HUES64 (cell line): Measurements from ENCODE around the gene UBXN7. TPM values are rescaled to one million over a fixed set of nuclear protein-coding genes. Genes with fewer than 3 reads are reported as not detected.
A peak's percentile ranks its signal among the peaks of the same experiment; 100 is the strongest.
"Not testable (repeated sequence)": the region's sequence is repeated elsewhere in the genome, so short reads cannot be mapped to it uniquely, and the experiment has no call there.

Experiments used
- H3K27ac ChIP-seq: 2 replicates; pipeline ENCODE4 v1.7.0; 2013; ENCODE audit warnings: low read depth, low read length, inconsistent platforms
- H3K27me3 ChIP-seq: 2 replicates; pipeline ENCODE4 v1.6.1; 2013; ENCODE audit warnings: mild to moderate bottlenecking, low read length; ENCODE audit not compliant: insufficient read depth
- H3K36me3 ChIP-seq: 2 replicates; pipeline ENCODE4 v1.6.1; 2013; ENCODE audit warnings: mild to moderate bottlenecking, low read length; ENCODE audit not compliant: insufficient read depth
- H3K4me1 ChIP-seq: 2 replicates; pipeline ENCODE4 v1.6.1; 2013; ENCODE audit warnings: mild to moderate bottlenecking, low read length, moderate library complexity; ENCODE audit not compliant: insufficient read depth
- H3K4me3 ChIP-seq: 2 replicates; pipeline ENCODE4 v1.5.1; 2013; ENCODE audit warnings: mild to moderate bottlenecking, low read length, moderate library complexity
- H3K9ac ChIP-seq: 2 replicates; pipeline ENCODE4 v1.6.1; 2013; ENCODE audit warnings: mild to moderate bottlenecking, low read depth, low read length
- H3K9me3 ChIP-seq: 2 replicates; pipeline ENCODE4 v1.6.1; 2013; ENCODE audit warnings: low read depth, low read length; ENCODE audit not compliant: insufficient read depth
- WGBS: fragments of 150-250, 120-280 bp; methylation state at CpG from one replicate; pipeline ENCODE4 v1.1.7; 2013; ENCODE audit warnings: missing lambda C conversion rate; 5-methylcytosine and 5-hydroxymethylcytosine counted together
- polyA plus RNA-seq, 2 experiments: library from polyadenylated mRNA; stranded (reverse); fragments of 50-300 nt; gene quantifications; one replicate each; pipeline ENCODE4 v1.2.3, GENCODE V29; 2013

UBXN7 gene, protein sequence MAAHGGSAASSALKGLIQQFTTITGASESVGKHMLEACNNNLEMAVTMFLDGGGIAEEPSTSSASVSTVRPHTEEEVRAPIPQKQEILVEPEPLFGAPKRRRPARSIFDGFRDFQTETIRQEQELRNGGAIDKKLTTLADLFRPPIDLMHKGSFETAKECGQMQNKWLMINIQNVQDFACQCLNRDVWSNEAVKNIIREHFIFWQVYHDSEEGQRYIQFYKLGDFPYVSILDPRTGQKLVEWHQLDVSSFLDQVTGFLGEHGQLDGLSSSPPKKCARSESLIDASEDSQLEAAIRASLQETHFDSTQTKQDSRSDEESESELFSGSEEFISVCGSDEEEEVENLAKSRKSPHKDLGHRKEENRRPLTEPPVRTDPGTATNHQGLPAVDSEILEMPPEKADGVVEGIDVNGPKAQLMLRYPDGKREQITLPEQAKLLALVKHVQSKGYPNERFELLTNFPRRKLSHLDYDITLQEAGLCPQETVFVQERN
- polyA plus RNA-seq (2013, experiment 1 of 2), result 19.5 TPM
- 22.2 TPM for polyA plus RNA-seq (2013, experiment 2 of 2)

DNA sequence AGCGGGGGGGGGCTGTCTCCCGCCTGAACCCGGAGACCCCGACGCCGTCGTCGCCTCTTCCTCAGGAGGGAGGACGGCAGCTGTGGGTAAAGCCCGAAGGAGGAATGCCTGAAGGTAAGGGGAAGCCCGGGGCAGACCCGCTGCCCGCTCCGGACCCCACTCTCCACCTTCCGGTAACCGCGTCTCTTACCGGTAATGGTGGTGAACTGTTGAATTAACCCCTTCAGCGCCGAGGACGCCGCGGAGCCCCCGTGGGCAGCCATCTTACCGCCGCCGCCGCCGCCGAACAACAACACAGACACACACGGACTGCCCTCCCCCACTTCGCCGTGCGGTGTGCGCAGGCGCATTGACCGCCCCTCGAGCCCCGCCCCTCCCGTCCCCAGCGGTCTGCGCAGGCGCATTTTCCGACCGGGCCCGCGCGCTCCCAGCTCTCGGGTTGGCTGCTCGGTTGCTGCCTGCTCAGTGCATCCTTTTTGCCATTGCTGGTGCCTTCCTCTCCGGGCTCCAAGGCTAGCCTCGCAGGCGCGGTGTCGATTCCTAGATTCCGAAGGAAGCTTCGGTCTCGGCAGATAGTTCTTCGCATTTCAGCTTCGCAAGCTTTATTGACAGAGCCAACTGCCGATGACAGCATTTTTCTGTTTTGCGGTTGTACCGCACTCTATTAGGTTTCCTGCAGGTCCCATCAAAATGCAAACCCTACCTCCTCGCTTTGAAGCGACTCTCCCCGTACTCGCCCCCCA is at the start of gene UBXN7:
Gene UBXN7 (minus strand): TSS at position 291 of the 743 bp plus-strand sequence. CDS start 28 bp downstream, at position 263.
- Histone ChIP-seq H3K36me3 (peaks cover 6% of the 10 kb centered on the region), H3K27ac (peak within 1 kb of the TSS; percentile 96)
- WGBS, result under 1% methylated on average over 61 of the region's 67 CpGs

DNA sequence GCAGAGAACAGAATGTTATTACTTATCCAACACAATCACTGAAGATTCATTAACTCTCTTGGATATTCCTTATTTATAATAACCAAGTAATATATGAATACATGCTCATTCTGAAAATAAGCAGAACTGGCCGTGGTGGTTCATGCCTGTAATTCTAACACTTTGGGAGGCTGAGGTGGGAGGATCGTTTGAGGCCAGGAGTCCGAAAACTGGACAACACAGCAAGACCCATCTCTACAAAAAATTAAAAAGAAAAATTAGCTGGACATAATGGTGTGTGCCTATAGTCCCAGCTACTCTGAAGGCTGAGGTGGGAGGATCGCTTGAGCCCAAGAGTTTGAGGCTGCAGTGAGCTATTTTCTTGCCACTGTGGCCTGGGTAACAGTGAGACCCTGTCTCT is 45.5 kb upstream of the UBXN7 start:
- H3K36me3 ChIP-seq, result peaks cover 77% of the 10 kb centered on the region
- 96% methylated on average over 1 of the region's 4 CpGs for WGBS
- no peaks in the 10 kb centered on the region for H3K9me3 ChIP-seq

More for the DNA sequence above, at the start of gene UBXN7:
- peak within 1 kb of the TSS; percentile 88 for H3K9ac ChIP-seq
- 0 out of 2 replicates have a peak, but pooled peaks cover 3% of the 10 kb centered on the region for H3K4me1 ChIP-seq
- H3K9me3 ChIP-seq, result no peaks in the 10 kb centered on the region
- peak within 1 kb of the TSS; percentile 98 for H3K4me3 ChIP-seq
- H3K27me3 ChIP-seq, result no peaks in the 10 kb centered on the region

DNA sequence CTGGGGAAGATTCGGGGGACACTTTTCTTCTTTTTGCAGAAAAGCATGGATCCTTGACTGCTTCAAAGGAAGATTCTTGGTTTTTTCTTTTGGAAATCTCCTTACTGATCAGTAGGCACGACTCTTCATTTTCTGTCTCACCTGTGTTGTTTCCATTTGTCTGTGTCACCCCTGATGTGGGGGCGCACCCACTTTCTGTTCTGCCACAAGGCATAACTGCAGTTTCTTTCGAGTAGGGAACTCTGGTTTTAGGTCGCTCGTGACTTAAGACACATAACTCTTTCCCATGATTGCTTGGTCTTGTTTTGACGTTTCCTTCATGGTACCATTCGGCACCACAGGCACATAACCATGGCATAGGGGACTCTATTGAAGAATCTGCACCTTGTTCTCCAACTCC is 40.1 kb upstream of the UBXN7 start:
- peaks cover 70% of the 10 kb centered on the region for H3K36me3 ChIP-seq
- no peaks in the 10 kb centered on the region for H3K4me1 ChIP-seq
- 95% methylated on average over 8 of the region's 8 CpGs for WGBS
- H3K27ac ChIP-seq, result no peak overlapping the region
- no peak overlapping the region for H3K9ac ChIP-seq
- H3K9me3 ChIP-seq, result no peaks in the 10 kb centered on the region
- H3K27me3 ChIP-seq, result no peaks in the 10 kb centered on the region
- H3K4me3 ChIP-seq, result no peak overlapping the region

More for the DNA sequence above, 45.5 kb upstream of the UBXN7 start:
- H3K9ac ChIP-seq, result no peak overlapping the region
- no peak overlapping the region for H3K4me3 ChIP-seq
- no peaks in the 10 kb centered on the region for H3K4me1 ChIP-seq
- no peaks in the 10 kb centered on the region for H3K27me3 ChIP-seq
- no peak overlapping the region for H3K27ac ChIP-seq

DNA sequence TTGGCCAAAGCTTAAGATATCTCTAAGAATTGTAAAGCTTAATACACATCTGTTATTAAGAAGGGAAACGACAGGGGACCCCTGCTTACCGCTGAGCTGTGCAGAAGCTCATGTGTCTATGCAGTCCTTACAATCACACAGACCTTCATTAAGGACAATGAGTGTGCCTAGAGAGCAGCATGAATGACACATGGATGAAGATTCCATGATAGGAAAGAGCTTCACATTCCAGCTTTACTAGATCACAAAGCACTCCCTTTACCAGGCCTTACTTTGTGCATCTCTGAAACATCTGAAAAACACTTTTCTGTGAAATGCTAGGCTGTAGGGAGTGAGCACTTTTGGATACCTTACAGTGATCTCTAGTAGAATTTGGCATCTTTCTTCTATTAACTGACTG is 39.3 kb upstream of the UBXN7 start:
- no peak overlapping the region for H3K27ac ChIP-seq
- WGBS, result 85% methylated on average over 2 of the region's 2 CpGs
- no peak overlapping the region for H3K4me3 ChIP-seq
- H3K36me3 ChIP-seq, result peaks cover 65% of the 10 kb centered on the region
- no peaks in the 10 kb centered on the region for H3K9me3 ChIP-seq
- no peaks in the 10 kb centered on the region for H3K4me1 ChIP-seq
- H3K27me3 ChIP-seq, result no peaks in the 10 kb centered on the region
- no peak overlapping the region for H3K9ac ChIP-seq

DNA sequence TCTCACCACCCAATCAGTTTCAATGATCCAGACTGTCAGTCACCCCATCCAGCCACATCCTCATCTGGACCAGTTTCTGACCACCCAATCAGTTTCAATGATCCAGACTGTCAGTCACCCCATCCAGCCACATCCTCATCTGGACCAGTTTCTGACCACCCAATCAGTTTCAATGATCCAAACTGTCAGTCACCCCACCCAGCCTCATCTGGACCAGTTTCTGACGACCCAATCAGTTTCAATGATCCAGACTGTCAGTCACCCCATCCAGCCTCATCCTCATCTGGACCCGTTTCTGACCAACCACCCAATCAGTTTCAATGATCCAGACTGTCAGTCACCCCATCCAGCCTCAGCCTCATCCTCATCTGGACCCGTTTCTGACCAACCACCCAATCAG is 38.0 kb upstream of the UBXN7 start:
- not testable (repeated sequence) for H3K27me3 ChIP-seq, H3K4me3 ChIP-seq, H3K4me1 ChIP-seq, H3K9ac ChIP-seq, H3K27ac ChIP-seq, H3K9me3 ChIP-seq
- 90% methylated on average over 3 of the region's 3 CpGs for WGBS
- peaks cover 60% of the 10 kb centered on the region for H3K36me3 ChIP-seq

DNA sequence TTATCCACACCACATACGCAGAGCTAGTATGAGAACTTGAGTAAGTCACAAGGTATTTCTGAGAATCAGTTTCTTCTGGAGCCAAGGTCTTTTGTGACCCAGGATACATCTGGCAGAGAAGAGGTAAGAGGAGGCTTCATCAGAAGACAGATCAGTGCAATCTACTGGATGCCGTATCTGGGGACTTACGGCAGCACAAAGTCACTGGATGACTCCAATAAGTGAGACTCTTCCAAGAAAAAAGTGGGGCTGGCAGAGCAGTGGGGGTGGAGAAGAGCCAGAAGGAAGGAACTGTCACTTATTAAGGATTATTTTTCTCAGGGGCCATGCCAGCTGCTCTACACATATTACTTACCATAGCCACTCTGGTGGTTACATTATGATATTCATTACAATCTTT is 31.6 kb upstream of the UBXN7 start:
- Histone ChIP-seq H3K36me3 (peaks cover 9% of the 10 kb centered on the region), H3K27ac (no peak overlapping the region), H3K4me3 (no peak overlapping the region), H3K9ac (no peak overlapping the region), H3K27me3 (no peaks in the 10 kb centered on the region), H3K9me3 (no peaks in the 10 kb centered on the region), H3K4me1 (no peaks in the 10 kb centered on the region)
- 95% methylated on average over 3 of the region's 3 CpGs for WGBS

DNA sequence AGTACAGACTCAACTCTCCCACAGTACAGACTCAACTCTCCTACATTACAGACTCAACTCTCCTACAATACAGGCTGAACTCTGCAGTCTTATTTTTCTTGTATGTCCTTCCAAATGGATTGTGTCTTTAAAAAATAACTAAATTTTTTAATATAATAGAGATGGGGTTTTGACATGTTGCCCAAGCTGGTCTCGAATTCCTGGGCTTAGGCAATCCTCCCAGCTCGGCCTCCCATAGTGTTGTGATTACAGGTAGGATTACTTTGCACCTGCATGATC is 31.2 kb upstream of the UBXN7 start:
- Histone ChIP-seq H3K9me3 (no peaks in the 10 kb centered on the region), H3K36me3 (peaks cover 5% of the 10 kb centered on the region), H3K4me1 (no peaks in the 10 kb centered on the region), H3K27ac (no peak overlapping the region), H3K9ac (no peak overlapping the region), H3K4me3 (no peak overlapping the region), H3K27me3 (no peaks in the 10 kb centered on the region)
- 78% methylated on average over 2 of the region's 2 CpGs for WGBS

DNA sequence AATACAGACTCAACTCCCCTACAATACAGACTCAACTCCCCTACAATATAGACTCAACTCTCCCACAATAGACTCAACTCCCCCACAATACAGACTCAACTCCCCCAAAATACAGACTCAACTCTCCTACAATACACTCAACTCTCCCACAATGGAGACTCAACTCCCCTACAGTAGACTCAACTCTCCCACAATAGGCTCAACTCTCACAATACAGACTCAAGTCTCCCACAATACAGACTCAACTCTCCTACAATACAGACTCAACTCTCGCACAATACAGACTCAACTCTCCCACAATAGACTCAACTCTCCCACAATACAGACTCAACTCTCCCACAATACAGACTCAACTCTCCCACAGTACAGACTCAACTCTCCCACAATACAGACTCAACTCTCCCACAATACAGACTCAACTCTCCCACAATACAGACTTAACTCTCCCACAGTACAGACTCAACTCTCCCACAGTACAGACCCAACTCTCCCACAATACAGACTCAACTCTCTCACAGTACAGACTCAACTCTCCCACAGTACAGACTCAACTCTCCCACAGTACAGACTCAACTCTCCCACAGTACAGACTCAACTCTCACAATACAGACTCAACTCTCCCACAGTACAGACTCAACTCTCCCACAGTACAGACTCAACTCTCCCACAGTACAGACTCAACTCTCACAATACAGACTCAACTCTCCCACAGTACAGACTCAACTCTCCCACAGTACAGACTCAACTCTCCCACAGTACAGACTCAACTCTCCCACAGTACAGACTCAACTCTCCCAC is 30.7 kb upstream of the UBXN7 start:
- not testable (repeated sequence) for H3K27ac ChIP-seq, H3K4me1 ChIP-seq, H3K9ac ChIP-seq, H3K9me3 ChIP-seq, H3K27me3 ChIP-seq, H3K36me3 ChIP-seq, H3K4me3 ChIP-seq
- 95% methylated on average over 1 of the region's 1 CpG for WGBS

DNA sequence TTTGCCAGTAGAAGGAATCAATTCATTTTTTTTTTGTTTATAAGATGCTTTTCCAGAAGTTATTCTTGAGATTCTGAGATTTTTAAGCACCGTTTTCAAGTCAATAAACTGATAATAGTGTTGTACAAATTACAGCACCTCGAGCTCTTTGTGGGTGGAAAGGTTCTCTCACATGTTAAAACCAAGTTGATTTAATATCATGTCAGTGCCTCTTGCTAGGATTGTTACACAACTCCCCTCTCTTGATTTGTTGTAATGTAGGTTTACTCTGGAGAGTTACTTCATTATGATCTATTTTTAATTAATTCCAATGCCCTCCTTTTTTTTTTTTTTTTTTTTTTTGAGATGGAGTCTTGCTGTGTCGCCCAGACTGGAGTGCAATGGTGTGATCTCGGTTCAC is 25.8 kb upstream of the UBXN7 start:
- no peaks in the 10 kb centered on the region for H3K4me1 ChIP-seq
- no peaks in the 10 kb centered on the region for H3K36me3 ChIP-seq
- H3K4me3 ChIP-seq, result no peak overlapping the region
- no peaks in the 10 kb centered on the region for H3K27me3 ChIP-seq
- H3K9ac ChIP-seq, result no peak overlapping the region
- no peak overlapping the region for H3K27ac ChIP-seq
- 94% methylated on average over 4 of the region's 4 CpGs for whole genome bisulfite sequencing
- no peaks in the 10 kb centered on the region for H3K9me3 ChIP-seq

DNA sequence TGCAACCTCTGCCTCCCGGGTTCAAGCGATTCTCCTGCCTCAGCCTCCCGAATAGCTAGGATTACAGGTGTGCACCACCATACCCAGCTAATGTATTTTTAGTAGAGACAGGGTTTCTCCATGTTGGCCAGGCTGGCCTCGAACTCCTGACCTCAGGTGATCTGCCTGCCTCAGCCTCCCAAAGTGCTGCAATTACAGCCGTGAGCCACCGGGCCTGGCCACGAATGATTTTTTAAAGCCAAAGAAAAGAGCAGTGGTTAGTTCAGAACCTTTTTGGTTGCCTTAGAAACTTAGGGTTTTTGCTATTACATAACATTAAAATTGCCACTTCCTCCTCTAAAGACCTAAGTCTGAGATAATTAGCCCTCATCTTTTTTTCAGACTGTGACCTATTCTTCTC is 25.2 kb upstream of the UBXN7 start:
- not testable (repeated sequence) for H3K4me1 ChIP-seq, H3K27ac ChIP-seq, H3K9me3 ChIP-seq, H3K36me3 ChIP-seq, H3K4me3 ChIP-seq, H3K9ac ChIP-seq, H3K27me3 ChIP-seq
- WGBS, result 89% methylated on average over 7 of the region's 7 CpGs

DNA sequence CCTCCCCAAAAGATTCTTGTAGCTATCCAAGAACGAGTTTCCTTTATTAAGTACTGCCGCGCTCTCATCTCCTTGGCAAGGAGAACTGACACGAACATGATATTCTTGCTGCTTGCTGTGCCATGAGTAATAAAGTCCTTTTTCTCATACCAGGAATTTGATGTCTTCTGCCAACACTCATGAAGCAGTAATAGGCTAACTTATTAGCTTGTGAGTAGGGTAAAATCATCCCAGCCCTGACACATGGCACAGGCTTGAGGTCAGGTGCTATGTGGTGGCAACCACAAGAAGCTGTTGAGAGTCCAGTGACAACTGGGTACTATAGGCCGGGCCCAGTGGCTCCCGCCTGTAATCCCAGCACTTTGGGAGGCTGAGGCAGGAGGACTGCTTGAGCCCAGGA is 22.7 kb upstream of the UBXN7 start:
- no peaks in the 10 kb centered on the region for H3K9me3 ChIP-seq
- H3K4me3 ChIP-seq, result no peak overlapping the region
- H3K4me1 ChIP-seq, result no peaks in the 10 kb centered on the region
- H3K27ac ChIP-seq, result no peak overlapping the region
- H3K36me3 ChIP-seq, result no peaks in the 10 kb centered on the region
- no peaks in the 10 kb centered on the region for H3K27me3 ChIP-seq
- H3K9ac ChIP-seq, result no peak overlapping the region
- 93% methylated on average over 6 of the region's 6 CpGs for whole genome bisulfite sequencing
